Ovary (tissue), 3 donors: ENCODE data around the gene SERPINA5.

Experiments
- POLR2A ChIP-seq: fragments of 450-650 bp; IDR thresholded peaks from one replicate; pipeline ENCODE4 v1.6.1; 2017; ENCODE audit warnings: antibody characterized with exemption, mild to moderate bottlenecking, moderate library complexity
- TF ChIP-seq, protein P1 (sequence below), 3 donors: fragments of 450-650 bp in 2 of 3; fragments of 200-600 bp in 1 of 3; IDR thresholded peaks; one replicate each; pipeline versions ENCODE4 v1.5.1 to v1.8.0; 2016 to 2022; ENCODE audit warnings: antibody characterized with exemption in 3 of 3, mild to moderate bottlenecking in 1 of 3
- donor health status: DM: no; HTN: no; CAD: no.

GRCh38 chr14:94550041-94550440 lies 31.2 kb upstream of the SERPINA5 start:
- TF ChIP-seq, protein P1, sequence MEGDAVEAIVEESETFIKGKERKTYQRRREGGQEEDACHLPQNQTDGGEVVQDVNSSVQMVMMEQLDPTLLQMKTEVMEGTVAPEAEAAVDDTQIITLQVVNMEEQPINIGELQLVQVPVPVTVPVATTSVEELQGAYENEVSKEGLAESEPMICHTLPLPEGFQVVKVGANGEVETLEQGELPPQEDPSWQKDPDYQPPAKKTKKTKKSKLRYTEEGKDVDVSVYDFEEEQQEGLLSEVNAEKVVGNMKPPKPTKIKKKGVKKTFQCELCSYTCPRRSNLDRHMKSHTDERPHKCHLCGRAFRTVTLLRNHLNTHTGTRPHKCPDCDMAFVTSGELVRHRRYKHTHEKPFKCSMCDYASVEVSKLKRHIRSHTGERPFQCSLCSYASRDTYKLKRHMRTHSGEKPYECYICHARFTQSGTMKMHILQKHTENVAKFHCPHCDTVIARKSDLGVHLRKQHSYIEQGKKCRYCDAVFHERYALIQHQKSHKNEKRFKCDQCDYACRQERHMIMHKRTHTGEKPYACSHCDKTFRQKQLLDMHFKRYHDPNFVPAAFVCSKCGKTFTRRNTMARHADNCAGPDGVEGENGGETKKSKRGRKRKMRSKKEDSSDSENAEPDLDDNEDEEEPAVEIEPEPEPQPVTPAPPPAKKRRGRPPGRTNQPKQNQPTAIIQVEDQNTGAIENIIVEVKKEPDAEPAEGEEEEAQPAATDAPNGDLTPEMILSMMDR (IDR thresholded peaks at IDR 0.05): no peak
- no peak for TF ChIP-seq POLR2A
